ENCODE measurements around the gene AEBP2.

The AEBP2 gene

DNA sequence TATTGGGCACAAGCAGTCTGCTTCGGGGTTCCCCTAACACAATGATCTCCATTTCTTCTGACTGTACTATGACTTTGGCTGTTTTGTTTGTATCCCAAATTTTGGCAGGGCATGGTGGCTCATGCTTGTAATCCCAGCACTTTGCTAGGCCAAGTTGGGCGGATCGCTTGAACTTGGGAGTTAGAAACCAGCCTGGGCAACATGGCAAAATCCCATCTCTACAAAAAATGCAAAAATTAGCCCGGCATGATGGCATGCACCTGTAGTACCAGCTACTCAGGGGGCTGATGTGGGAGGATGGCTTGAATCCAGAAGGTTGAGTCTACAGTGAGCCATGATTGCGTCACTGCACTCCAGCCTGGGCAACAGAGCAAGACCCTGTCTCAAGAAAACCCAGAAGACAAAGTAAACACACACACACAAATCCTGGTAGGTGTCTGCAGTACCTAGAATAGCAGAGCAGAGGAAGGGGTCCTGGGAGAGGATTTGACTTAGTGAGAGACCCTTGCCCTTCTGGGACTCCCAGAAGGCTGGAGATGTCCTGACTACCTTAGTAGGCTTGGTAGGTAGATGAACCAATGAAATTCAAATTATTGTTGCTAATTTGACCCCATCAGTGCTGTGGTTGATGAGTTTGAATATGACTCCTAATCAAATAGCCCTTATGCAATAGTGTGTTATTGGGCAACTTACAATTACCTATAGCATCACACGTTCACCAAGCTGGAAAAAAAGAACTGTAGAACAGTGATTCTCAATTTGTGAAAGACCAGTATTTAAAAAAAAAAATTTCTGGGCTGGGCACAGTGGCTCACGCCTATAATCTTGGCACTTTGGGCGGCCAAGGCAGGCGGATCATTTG lies 6.8 kb upstream of the AEBP2 start:
- TF ChIP-seq POLR2A (IDR thresholded peaks at IDR 0.05; ENCODE audit: low read length) (no peak), GATA1 (IDR thresholded peaks at IDR 0.05; ENCODE audit: low read depth, low read length) (no peak)
- no peak for DNase-seq

DNA sequence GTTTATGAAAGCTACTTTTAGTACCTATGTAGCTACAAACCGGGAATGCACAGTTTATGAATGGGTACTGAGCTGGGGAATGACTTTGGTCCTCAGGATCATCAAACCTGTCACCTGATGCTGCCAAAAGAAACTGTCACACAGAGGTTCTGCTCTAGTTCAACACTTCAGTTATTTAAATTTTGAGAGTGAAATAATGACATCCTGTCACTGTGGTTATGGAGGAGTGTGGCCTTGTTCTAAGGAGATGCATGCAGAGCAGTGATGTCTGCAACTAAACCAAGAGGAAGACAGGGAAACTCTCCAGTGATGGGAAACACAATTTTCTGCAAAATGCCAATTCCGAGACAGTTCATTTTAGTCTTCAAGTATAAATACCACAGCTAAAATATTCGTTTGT lies 4.8 kb upstream of the AEBP2 start:
- no peak for TF ChIP-seq POLR2A (IDR thresholded peaks at IDR 0.05; ENCODE audit: low read length)
- TF ChIP-seq GATA1 (IDR thresholded peaks at IDR 0.05; ENCODE audit: low read depth, low read length) = no peak
- DNase-seq = no peak

GRCh38 chr12:19435831-19436497 lies 3.3 kb upstream of the AEBP2 start:
- no peak for TF ChIP-seq POLR2A (IDR thresholded peaks at IDR 0.05; ENCODE audit: low read length)
- no peak for TF ChIP-seq GATA1 (IDR thresholded peaks at IDR 0.05; ENCODE audit: low read depth, low read length)
- DNase-seq = no peak

- DNase-seq = no peak
- TF ChIP-seq GATA1 (IDR thresholded peaks at IDR 0.05; ENCODE audit: low read depth, low read length) = no peak
- TF ChIP-seq POLR2A (IDR thresholded peaks at IDR 0.05; ENCODE audit: low read length) = no peak
Measured at GRCh38 chr12:19436931-19437330, 2.4 kb upstream of the AEBP2 start.

GRCh38 chr12:19437996-19438395 lies 1.3 kb upstream of the AEBP2 start:
- no peak for DNase-seq
- no peak for TF ChIP-seq POLR2A (IDR thresholded peaks at IDR 0.05; ENCODE audit: low read length)
- no peak for TF ChIP-seq GATA1 (IDR thresholded peaks at IDR 0.05; ENCODE audit: low read depth, low read length)

GRCh38 chr12:19440019-19440858 lies 947 bp downstream of the AEBP2 start:
- TF ChIP-seq POLR2A (IDR thresholded peaks at IDR 0.05; ENCODE audit: low read length) (no peak), GATA1 (IDR thresholded peaks at IDR 0.05; ENCODE audit: low read depth, low read length) (no peak)

GRCh38 chr12:19440916-19441315 lies 1.6 kb downstream of the AEBP2 start:
- TF ChIP-seq GATA1 (IDR thresholded peaks at IDR 0.05; ENCODE audit: low read depth, low read length) = no peak
- peak in 1 of 2 experiments; percentile 40 for DNase-seq

More at GRCh38 chr12:19440019-19440858, 947 bp downstream of the AEBP2 start:
- DNase-seq = peak; percentile 64 to 75

- DNase-seq = no peak
- TF ChIP-seq POLR2A (IDR thresholded peaks at IDR 0.05; ENCODE audit: low read length) (no peak), GATA1 (IDR thresholded peaks at IDR 0.05; ENCODE audit: low read depth, low read length) (no peak)
Measured at GRCh38 chr12:19443585-19443984, 4.3 kb downstream of the AEBP2 start.

GRCh38 chr12:19444097-19444496 lies 4.8 kb downstream of the AEBP2 start:
- TF ChIP-seq GATA1 (IDR thresholded peaks at IDR 0.05; ENCODE audit: low read depth, low read length) = no peak

GRCh38 chr12:19447386-19447785 lies 8.1 kb downstream of the AEBP2 start:
- no peak for TF ChIP-seq GATA1 (IDR thresholded peaks at IDR 0.05; ENCODE audit: low read depth, low read length)
- TF ChIP-seq POLR2A (IDR thresholded peaks at IDR 0.05; ENCODE audit: low read length) = no peak
- peak; percentile 7 to 14 for DNase-seq

More at GRCh38 chr12:19444097-19444496, 4.8 kb downstream of the AEBP2 start:
- DNase-seq = no peak

GRCh38 chr12:19449814-19450213 lies 10.5 kb downstream of the AEBP2 start:
- DNase-seq = no peak

DNA sequence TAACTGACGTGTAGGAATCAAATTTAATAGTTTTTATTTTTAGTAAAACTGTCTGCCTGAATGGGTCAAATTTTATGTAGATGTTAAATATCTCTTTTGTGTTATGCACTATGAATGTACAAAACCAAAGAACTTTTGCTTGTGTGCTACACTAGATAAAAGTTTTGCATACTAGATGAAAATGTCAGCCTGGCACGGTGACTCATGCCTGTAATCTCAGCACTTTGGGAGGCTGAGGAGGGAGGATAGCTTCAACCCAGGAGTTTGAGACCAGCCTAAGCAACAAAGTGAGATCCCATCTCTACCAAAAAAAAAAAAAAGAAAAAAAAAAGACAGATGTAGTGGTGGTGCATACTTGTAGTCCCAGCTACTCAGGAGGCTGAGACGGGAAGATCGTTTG lies 11.1 kb downstream of the AEBP2 start:
- TF ChIP-seq GATA1 (IDR thresholded peaks at IDR 0.05; ENCODE audit: low read depth, low read length) (no peak), POLR2A (IDR thresholded peaks at IDR 0.05; ENCODE audit: low read length) (no peak)
- DNase-seq = peak in 1 of 2 experiments; percentile 37

More at GRCh38 chr12:19449814-19450213, 10.5 kb downstream of the AEBP2 start:
- TF ChIP-seq GATA1 (IDR thresholded peaks at IDR 0.05; ENCODE audit: low read depth, low read length) (no peak), POLR2A (IDR thresholded peaks at IDR 0.05; ENCODE audit: low read length) (no peak)

- no peak for DNase-seq
- TF ChIP-seq GATA1 (IDR thresholded peaks at IDR 0.05; ENCODE audit: low read depth, low read length) (no peak), POLR2A (IDR thresholded peaks at IDR 0.05; ENCODE audit: low read length) (no peak)
Measured at GRCh38 chr12:19451196-19451595, 11.9 kb downstream of the AEBP2 start.

- TF ChIP-seq POLR2A (IDR thresholded peaks at IDR 0.05; ENCODE audit: low read length) = no peak
- TF ChIP-seq GATA1 (IDR thresholded peaks at IDR 0.05; ENCODE audit: low read depth, low read length) = no peak
- DNase-seq = no peak
Measured at GRCh38 chr12:19453961-19454360, 14.7 kb downstream of the AEBP2 start.
